Activated CD8-positive, alpha-beta memory T cell treated with anti-CD3 and anti-CD28 coated beads for 4 hours (primary cell): Measurements from ENCODE around the gene COX4I1.
"Not testable (repeated sequence)": the region's sequence is repeated elsewhere in the genome, so short reads cannot be mapped to it uniquely, and the experiment has no call there.

Experiments used
- DNase-seq, 2 donors: peaks; one replicate each; pipeline ENCODE4 v3.0.0-alpha.2; 2020; ENCODE audit warnings: low read depth in 2 of 2

COX4I1 gene

GRCh38 chr16:85823328-85823920 is 23.9 kb downstream of the COX4I1 start:
- DNase-seq = no peak

GRCh38 chr16:85824161-85825135 is 25.0 kb downstream of the COX4I1 start:
- no peak for DNase-seq

- no peak for DNase-seq
These were observed 25.8 kb downstream of the COX4I1 start for GRCh38 chr16:85825326-85825725.

- no peak for DNase-seq
These were observed 27.3 kb downstream of the COX4I1 start for GRCh38 chr16:85826686-85827247.

GRCh38 chr16:85828166-85828565 is 28.7 kb downstream of the COX4I1 start:
- no peak for DNase-seq

- no peak for DNase-seq
These were observed 29.8 kb downstream of the COX4I1 start for GRCh38 chr16:85829171-85829719.

GRCh38 chr16:85829751-85830445 is 30.4 kb downstream of the COX4I1 start:
- no peak for DNase-seq

GRCh38 chr16:85830821-85831220 is 31.3 kb downstream of the COX4I1 start:
- no peak for DNase-seq

- DNase-seq = no peak
These were observed 33.2 kb downstream of the COX4I1 start for GRCh38 chr16:85832570-85833218.

- no peak for DNase-seq
These were observed 33.9 kb downstream of the COX4I1 start for GRCh38 chr16:85833219-85833920.

- no peak for DNase-seq
These were observed 35.2 kb downstream of the COX4I1 start for GRCh38 chr16:85834741-85835140.

GRCh38 chr16:85835227-85835751 is 35.8 kb downstream of the COX4I1 start:
- DNase-seq = no peak

GRCh38 chr16:85835956-85836705 is 36.6 kb downstream of the COX4I1 start:
- no peak for DNase-seq

- no peak for DNase-seq
These were observed 37.4 kb downstream of the COX4I1 start for GRCh38 chr16:85836706-85837582.

GRCh38 chr16:85837654-85838053 is 38.2 kb downstream of the COX4I1 start:
- not testable (repeated sequence) for DNase-seq

- no peak for DNase-seq
These were observed 38.9 kb downstream of the COX4I1 start for GRCh38 chr16:85838381-85838780.

GRCh38 chr16:85838876-85839585 is 39.5 kb downstream of the COX4I1 start:
- no peak for DNase-seq

GRCh38 chr16:85839681-85840240 is 40.3 kb downstream of the COX4I1 start:
- no peak for DNase-seq
